GM18873 (cell line): ENCODE results near the gene NSF.
"Not testable (repeated sequence)": the region's sequence is repeated elsewhere in the genome, so short reads cannot be mapped to it uniquely, and the experiment has no call there.

Experiments used
- ATAC-seq: cut with Tn5 transposase; IDR thresholded peaks from one replicate; pipeline ENCODE4 v1.9.1; 2021; ENCODE audit warnings: mild to moderate bottlenecking, moderate library complexity, moderate number of reproducible peaks; ENCODE audit not compliant: unreplicated experiment, low FRiP score

The NSF gene

DNA sequence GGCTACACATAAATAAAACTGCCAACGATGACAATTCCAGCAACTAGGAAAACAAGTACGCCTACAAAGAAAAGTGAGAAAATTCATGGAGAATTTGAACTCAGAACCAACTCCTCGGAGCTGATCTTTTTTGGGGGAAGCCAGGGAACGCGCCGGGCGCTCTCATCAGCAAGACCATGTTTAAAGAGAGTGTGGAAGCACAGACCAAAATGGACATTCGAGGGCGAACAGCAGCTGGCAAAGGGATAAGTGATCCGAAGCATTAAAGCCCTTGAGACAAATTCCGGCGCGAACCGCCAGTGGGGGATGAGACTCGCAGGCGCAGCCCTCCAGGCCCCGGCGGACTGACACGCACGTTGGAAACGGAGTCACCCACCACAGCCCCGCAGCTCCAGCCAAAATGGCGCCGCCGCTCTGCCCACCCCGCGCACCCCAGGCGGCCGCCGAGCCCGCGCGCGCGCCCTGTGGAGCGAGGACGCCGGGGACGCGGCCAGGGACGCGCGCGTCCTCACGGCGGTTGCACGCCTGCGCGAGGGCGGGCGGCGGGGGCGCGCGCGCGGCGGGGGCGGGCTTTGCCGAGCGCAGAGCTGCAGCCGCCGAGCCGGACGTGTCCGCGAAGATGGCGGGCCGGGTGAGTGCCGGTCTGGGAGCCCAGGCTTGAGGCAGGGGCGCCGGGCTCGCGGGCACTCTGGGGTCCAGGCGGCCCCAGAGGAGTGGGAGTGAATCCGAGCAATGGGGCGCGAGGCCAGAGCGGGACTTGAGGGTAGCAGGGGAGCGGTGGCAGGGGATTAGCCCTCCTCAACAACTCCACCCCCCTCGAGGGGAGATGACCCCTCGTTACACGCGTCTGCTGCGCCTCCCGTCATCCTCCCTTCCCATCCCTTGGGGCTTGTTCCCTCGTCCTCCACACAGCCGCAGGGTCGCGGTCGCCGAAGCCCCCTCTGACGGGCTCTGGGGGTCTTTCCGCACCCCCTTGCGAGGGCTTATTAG lies at the start of gene NSF:
TSS of gene NSF (plus strand) at position 513 of the 990 bp plus-strand sequence. CDS start at position 620, 107 bp downstream.
- ATAC-seq = peak; percentile 39

- not testable (repeated sequence) for ATAC-seq
Measured at GRCh38 chr17:46548607-46549006, 41.9 kb upstream of the NSF start.

DNA sequence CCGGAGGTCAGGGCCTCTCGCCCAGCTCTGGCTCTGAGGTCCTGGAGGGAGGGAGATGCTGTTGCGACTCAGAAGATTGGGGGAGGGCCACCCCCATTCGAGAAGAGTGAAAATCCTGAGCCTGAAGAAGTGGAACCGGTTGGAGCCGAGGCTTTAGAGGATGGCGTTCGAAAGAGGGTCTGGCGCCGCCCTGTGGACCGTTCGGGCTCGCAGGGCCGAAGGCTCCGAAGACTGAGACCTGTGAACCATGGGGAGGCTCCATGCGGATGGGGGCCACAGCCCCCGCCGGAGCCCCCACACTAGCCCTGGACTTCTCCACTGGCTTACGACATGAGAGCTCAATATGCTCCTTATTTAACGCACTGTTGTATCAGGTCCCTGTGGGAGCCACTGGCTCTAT lies 31.3 kb upstream of the NSF start:
- not testable (repeated sequence) for ATAC-seq

GRCh38 chr17:46560048-46560447 lies 30.4 kb upstream of the NSF start:
- ATAC-seq = not testable (repeated sequence)

DNA sequence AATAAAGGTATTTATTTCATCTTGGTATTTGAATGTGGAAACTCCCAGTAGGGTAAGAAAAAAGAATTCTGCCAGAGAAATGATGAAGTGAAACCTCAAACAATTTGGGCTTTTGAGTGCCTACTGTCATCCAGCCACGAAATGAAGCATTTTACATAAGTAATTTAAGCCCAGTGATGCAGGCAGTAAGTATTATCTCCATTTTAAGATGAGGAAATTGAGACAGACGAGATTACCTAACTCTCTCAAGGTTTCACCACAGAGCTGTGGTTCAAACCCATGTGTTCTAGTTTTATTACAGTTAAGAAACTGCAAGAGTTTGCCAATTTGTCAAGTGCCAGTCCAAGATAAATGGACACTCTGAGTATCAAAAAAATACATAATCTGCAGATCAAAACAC lies 24.2 kb upstream of the NSF start:
- not testable (repeated sequence) for ATAC-seq

GRCh38 chr17:46566980-46567379 lies 23.5 kb upstream of the NSF start:
- ATAC-seq = not testable (repeated sequence)

GRCh38 chr17:46571796-46572195 lies 18.7 kb upstream of the NSF start:
- ATAC-seq = not testable (repeated sequence)

DNA sequence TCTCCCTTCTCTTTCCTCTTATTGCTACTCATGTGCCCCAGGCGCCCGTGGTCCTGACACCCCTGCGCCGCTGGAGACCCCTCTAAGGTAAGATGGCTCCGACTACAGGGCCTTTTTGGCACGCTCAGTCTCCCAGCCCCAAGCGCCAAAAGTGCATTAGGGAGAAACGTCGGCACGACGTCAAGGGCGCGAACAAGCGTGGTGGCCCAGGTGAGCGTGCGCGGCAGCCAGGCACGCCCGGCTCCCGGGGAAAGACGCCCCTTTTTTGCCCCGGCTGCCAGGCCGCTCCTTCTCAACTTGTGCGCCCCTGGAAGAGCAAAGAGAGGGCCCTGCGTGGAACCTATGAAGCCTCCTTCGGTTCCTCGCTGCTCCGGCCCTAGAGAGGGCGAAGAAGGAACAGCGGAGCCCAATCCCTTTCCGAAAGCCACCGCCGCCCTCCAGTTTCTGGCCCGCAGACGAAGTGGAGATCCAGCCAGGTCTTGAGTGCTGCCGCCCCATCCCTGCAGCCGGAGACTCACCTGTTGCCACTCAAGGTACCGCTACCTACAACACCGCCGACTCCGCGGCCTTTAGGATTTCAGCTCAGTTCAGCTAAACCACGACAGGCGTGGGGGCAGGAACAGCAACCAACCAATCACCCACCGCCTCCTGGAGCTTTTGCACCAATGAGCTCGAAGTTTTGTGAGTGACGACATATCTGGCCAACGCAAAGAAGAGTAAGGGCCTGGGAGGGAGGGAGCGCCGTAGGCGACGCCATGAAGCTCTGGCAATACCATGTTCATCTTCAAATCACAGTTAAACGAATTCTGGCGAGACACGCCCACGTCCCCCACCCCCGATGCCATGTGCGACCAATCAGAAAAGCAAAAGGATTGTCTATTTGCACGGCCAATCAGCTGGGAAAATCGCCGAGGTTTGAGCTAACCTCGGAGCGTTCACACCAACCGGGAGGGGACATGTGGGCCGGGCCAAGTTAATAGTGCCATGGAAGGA lies 11.1 kb upstream of the NSF start, which contains the start of gene ARL17A:
TSS of gene ARL17A (minus strand) at position 609 of the 993 bp plus-strand sequence. CDS start 3,369 bp downstream, outside the sequence.
- ATAC-seq = peak; percentile 80

DNA sequence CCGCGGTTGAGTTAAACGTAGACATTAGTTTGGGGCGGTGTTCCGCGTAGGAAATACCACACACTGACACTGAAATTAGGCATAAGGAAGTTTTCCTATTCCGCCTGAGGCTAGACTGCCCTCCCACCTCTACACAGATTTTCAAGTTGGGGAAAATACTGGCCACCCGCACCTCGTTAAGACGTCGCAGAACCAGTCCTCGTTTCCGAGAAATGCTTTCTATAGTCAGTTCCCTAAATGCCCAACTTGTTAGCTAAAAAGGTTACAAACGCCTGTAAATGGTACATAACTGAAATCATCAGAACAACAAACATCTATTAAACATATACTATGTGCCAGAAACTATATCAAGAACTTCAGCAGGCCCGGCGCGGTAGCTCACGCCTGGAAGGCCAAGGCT lies 10.4 kb upstream of the NSF start:
- not testable (repeated sequence) for ATAC-seq

- not testable (repeated sequence) for ATAC-seq
Measured at GRCh38 chr17:46585444-46585843, 5.0 kb upstream of the NSF start.

GRCh38 chr17:46591332-46591731 lies 863 bp downstream of the NSF start:
- ATAC-seq = not testable (repeated sequence)

DNA sequence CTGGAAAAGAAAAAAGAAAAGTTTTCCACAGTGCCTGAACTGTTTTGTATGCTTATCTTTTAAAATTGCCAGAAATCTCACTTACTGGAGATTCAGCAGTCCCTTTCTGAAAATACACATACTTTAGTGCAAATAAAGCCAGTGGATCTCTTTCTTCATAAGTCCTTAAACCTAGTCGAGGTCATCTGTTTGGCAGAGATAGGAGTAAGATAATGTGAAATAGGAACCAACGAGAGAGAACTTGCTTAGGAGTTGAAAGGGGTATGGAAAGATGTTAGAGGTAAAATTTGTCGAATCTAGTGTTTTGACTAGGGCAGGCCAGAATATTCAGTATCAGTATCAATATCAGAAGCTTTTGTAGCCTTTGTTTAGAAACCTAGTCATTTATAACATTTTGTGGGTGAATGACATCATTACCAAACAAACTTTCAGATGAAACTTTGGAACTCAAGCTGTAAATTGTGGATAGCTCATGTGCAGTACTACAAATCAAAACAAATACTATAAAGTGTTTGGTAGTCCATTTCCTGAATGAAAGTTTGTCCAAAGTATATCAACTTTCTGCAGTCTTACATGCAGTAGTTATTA lies 8.0 kb downstream of the NSF start:
- not testable (repeated sequence) for ATAC-seq

DNA sequence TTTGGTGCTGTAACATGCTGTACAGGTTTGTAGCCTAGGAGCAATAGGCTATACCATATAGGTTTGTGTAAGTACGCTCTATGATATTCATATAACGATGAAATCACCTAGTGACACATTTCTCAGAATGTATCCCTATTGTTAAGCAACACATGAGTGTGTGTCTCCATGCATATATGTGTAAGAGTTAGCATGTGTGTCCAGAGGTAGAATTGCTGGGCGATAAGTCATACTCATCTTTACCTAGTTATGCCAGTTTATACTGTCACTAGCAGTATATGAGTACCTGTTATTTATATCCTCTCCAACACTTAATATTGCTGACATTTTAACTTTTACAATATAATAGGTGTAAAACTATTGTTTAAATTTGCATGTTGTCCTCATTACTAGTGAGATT lies 10.3 kb downstream of the NSF start:
- not testable (repeated sequence) for ATAC-seq

GRCh38 chr17:46603125-46603524 lies 12.7 kb downstream of the NSF start:
- ATAC-seq = peak; percentile 83

- not testable (repeated sequence) for ATAC-seq
Measured at GRCh38 chr17:46611304-46611703, 20.8 kb downstream of the NSF start.

DNA sequence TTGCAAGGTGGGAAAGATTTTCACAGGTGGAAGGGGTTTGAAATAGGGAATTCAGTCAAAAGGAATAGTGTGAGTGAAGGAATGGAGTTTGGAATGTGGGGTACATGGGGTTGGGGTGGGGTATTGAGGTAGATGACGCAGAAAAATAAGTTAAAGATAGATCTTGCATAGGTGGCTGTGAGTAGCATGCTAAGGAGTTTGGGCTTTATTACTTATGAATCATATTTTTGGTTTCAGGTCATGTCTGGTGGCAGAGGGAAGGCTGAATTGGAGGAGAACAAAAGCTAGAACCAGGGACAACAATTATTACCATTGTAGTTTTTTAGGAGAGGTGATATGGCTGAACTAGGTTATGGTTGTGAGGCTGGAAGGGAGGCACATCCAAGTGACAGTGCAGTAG lies 23.4 kb downstream of the NSF start:
- not testable (repeated sequence) for ATAC-seq

- not testable (repeated sequence) for ATAC-seq
Measured at GRCh38 chr17:46617121-46617520, 26.7 kb downstream of the NSF start.

- not testable (repeated sequence) for ATAC-seq
Measured at GRCh38 chr17:46618975-46619374, 28.5 kb downstream of the NSF start.

- not testable (repeated sequence) for ATAC-seq
Measured at GRCh38 chr17:46623790-46624189, 33.3 kb downstream of the NSF start.

- not testable (repeated sequence) for ATAC-seq
Measured at GRCh38 chr17:46624726-46625125, 34.3 kb downstream of the NSF start.
